ENCODE measurements around the gene NEBL. TPM values are rescaled to one million over a fixed set of nuclear protein-coding genes. Genes with fewer than 3 reads are reported as not detected.

NEBL gene
- polyA plus RNA-seq, 12 donors = 1.2 to 24.2 (median 2.1) TPM; not detected in 2

- DNase-seq = no peak
Measured at GRCh38 chr10:20870834-20871233, 26.3 kb downstream of the NEBL start.

GRCh38 chr10:20863008-20863407 is 34.1 kb downstream of the NEBL start:
- DNase-seq = no peak

- peak; percentile 48 for DNase-seq
Measured at GRCh38 chr10:20858292-20859124, 38.6 kb downstream of the NEBL start.

- DNase-seq = no peak
Measured at GRCh38 chr10:20856484-20856883, 40.6 kb downstream of the NEBL start.

- peak; percentile 35 for DNase-seq
Measured at GRCh38 chr10:20855398-20856038, 41.6 kb downstream of the NEBL start.

GRCh38 chr10:20853276-20853675 is 43.8 kb downstream of the NEBL start:
- no peak for DNase-seq

GRCh38 chr10:20852303-20852702 is 44.8 kb downstream of the NEBL start:
- DNase-seq = no peak

- DNase-seq = no peak
Measured at GRCh38 chr10:20847512-20847911, 49.6 kb downstream of the NEBL start.

GRCh38 chr10:20846263-20846662 is 50.8 kb downstream of the NEBL start:
- DNase-seq = no peak

GRCh38 chr10:20841419-20841818 is 55.7 kb downstream of the NEBL start:
- no peak for DNase-seq

- DNase-seq = no peak
Measured at GRCh38 chr10:20839910-20840309, 57.2 kb downstream of the NEBL start.

- DNase-seq = no peak
Measured at GRCh38 chr10:20839141-20839540, 58.0 kb downstream of the NEBL start.

- no peak for DNase-seq
Measured at GRCh38 chr10:20836401-20836800, 60.7 kb downstream of the NEBL start.

- no peak for DNase-seq
Measured at GRCh38 chr10:20835335-20835734, 61.8 kb downstream of the NEBL start.

- DNase-seq = no peak
Measured at GRCh38 chr10:20834825-20835224, 62.3 kb downstream of the NEBL start.

- DNase-seq = no peak
Measured at GRCh38 chr10:20822825-20823224, 74.3 kb downstream of the NEBL start.

GRCh38 chr10:20817646-20818045 is 79.5 kb downstream of the NEBL start:
- no peak for DNase-seq

- DNase-seq = no peak
Measured at GRCh38 chr10:20817116-20817515, 80.0 kb downstream of the NEBL start.

GRCh38 chr10:20814116-20814515 is 83.0 kb downstream of the NEBL start:
- DNase-seq = no peak

- no peak for DNase-seq
Measured at GRCh38 chr10:20811131-20811530, 86.0 kb downstream of the NEBL start.

GRCh38 chr10:20809631-20810030 is 87.5 kb downstream of the NEBL start:
- no peak for DNase-seq

GRCh38 chr10:20806487-20806886 is 90.6 kb downstream of the NEBL start:
- DNase-seq = no peak

GRCh38 chr10:20797290-20797689 is 99.8 kb downstream of the NEBL start:
- DNase-seq = no peak
